GM18502 (cell line): ENCODE measurements around the gene MCRIP1.

Experiments used
- ATAC-seq: cut with Tn5 transposase; IDR thresholded peaks from one replicate; pipeline ENCODE4 v1.9.1; 2021; ENCODE audit warnings: mild to moderate bottlenecking; ENCODE audit not compliant: unreplicated experiment, poor library complexity

MCRIP1 gene

GRCh38 chr17:81833160-81833920 lies at the start of gene MCRIP1:
MCRIP1 (minus strand) TSS chr17:81833291; CDS start chr17:81824506, 8,785 bp downstream.
- ATAC-seq, result peak; percentile 71

- ATAC-seq, result no peak
Measured at GRCh38 chr17:81879121-81879520, 46.0 kb upstream of the MCRIP1 start.

GRCh38 chr17:81878294-81878693 lies 45.2 kb upstream of the MCRIP1 start:
- ATAC-seq, result no peak

- no peak for ATAC-seq
Measured at GRCh38 chr17:81877569-81877968, 44.5 kb upstream of the MCRIP1 start.

- peak; percentile 41 for ATAC-seq
Measured at GRCh38 chr17:81871387-81872230, 38.5 kb upstream of the MCRIP1 start.

GRCh38 chr17:81870981-81871386 lies 37.9 kb upstream of the MCRIP1 start, which contains the start of gene ARHGDIA:
ARHGDIA (minus strand) TSS chr17:81871337; CDS start chr17:81869930, 1,407 bp downstream.
- peak; percentile 26 for ATAC-seq

GRCh38 chr17:81870131-81870980 lies 37.3 kb upstream of the MCRIP1 start:
- peak; percentile 18 for ATAC-seq

- peak; percentile 4 for ATAC-seq
Measured at GRCh38 chr17:81869221-81870130, 36.4 kb upstream of the MCRIP1 start.

GRCh38 chr17:81868674-81869220 lies 35.7 kb upstream of the MCRIP1 start:
- ATAC-seq, result no peak

- no peak for ATAC-seq
Measured at GRCh38 chr17:81867991-81868673, 35.0 kb upstream of the MCRIP1 start.

- ATAC-seq, result no peak
Measured at GRCh38 chr17:81867170-81867990, 34.3 kb upstream of the MCRIP1 start.

GRCh38 chr17:81866440-81867169 lies 33.5 kb upstream of the MCRIP1 start:
- ATAC-seq, result no peak

GRCh38 chr17:81865733-81866439 lies 32.8 kb upstream of the MCRIP1 start:
- ATAC-seq, result no peak

GRCh38 chr17:81865358-81865732 lies 32.3 kb upstream of the MCRIP1 start:
- ATAC-seq, result no peak

- ATAC-seq, result no peak
Measured at GRCh38 chr17:81863833-81864768, 31.0 kb upstream of the MCRIP1 start.
